GM12878 (cell line): ENCODE results near the gene OLFM1.

ENCODE experiments used
- BHLHE40 ChIP-seq, 2 experiments: fragments of 450-650 bp in 1 of 2; IDR thresholded peaks; 2 replicates each; pipeline ENCODE4 v1.6.1; 2011 to 2017; ENCODE audit warnings: low read depth in 2 of 2, borderline replicate concordance in 1 of 2, improper control_type of control experiment in 1 of 2, low read length in 1 of 2, mild to moderate bottlenecking in 1 of 2
- CEBPZ ChIP-seq: fragments of 150-350 bp; IDR thresholded peaks from 2 replicates; pipeline ENCODE4 v1.6.1; 2016; ENCODE audit warnings: low read depth, low read length
- CTCF ChIP-seq, 3 experiments: IDR thresholded peaks in 2 of 3; conservative IDR thresholded peaks in 1 of 3; 2 replicates each; pipeline ENCODE4 v1.5.1; 2011; ENCODE audit warnings: low read depth in 3 of 3, low read length in 3 of 3, mild to moderate bottlenecking in 3 of 3, control low read depth in 2 of 3, moderate library complexity in 2 of 3, inconsistent platforms in 1 of 3, mixed read lengths in 1 of 3; ENCODE audit not compliant: control insufficient read depth in 2 of 3, insufficient read depth in 1 of 3; ENCODE audit errors: extremely low read depth in 1 of 3
- EGR1 ChIP-seq, 2 experiments: IDR thresholded peaks; 1 replicate in 1 of 2; 2 replicates in 1 of 2; pipeline ENCODE4 v1.6.1; 2011 to 2012; ENCODE audit warnings: low read depth in 2 of 2, low read length in 2 of 2, borderline replicate concordance in 1 of 2, mild to moderate bottlenecking in 1 of 2, moderate library complexity in 1 of 2
- POLR2A ChIP-seq: IDR thresholded peaks from 2 replicates; pipeline ENCODE4 v1.6.1; 2011; ENCODE audit warnings: low read depth, mild to moderate bottlenecking, low read length
- RAD21 ChIP-seq: IDR thresholded peaks from 2 replicates; pipeline ENCODE4 v1.6.1; 2011; ENCODE audit warnings: mild to moderate bottlenecking, low read depth, low read length, moderate library complexity; ENCODE audit not compliant: insufficient read depth
- RCOR1 ChIP-seq: conservative IDR thresholded peaks from 2 replicates; pipeline ENCODE4 v1.6.1; 2012; ENCODE audit warnings: low read depth, low read length, improper control_type of control experiment
- SUZ12 ChIP-seq: fragments of 200-600 bp; sonication (generic); IDR thresholded peaks from one replicate; pipeline ENCODE4 v1.6.1; 2018; ENCODE audit warnings: antibody characterized with exemption, mild to moderate bottlenecking; ENCODE audit not compliant: unreplicated experiment
- ZNF24 ChIP-seq: fragments of 450-650 bp; IDR thresholded peaks from 2 replicates; pipeline ENCODE4 v1.6.1; 2017; ENCODE audit warnings: antibody characterized with exemption, mild to moderate bottlenecking
- ZNF687 ChIP-seq: fragments of 450-650 bp; IDR thresholded peaks from 2 replicates; pipeline ENCODE4 v1.6.1; 2017; ENCODE audit warnings: mild to moderate bottlenecking, moderate library complexity

- TF ChIP-seq RAD21: no peak
- TF ChIP-seq CTCF (IDR thresholded peaks at IDR 0.05 in 2 of 3, conservative IDR thresholded peaks at IDR 0.05 in 1 of 3; ENCODE audit: control insufficient read depth in 2 of 3, extremely low read depth in 1 of 3, insufficient read depth in 1 of 3, low read depth in 3 of 3, low read length in 3 of 3): no peak
- no peak for TF ChIP-seq BHLHE40 (IDR thresholded peaks at IDR 0.05; ENCODE audit: borderline replicate concordance in 1 of 2, low read depth in 2 of 2, low read length in 1 of 2)
- TF ChIP-seq RCOR1: no peak
- TF ChIP-seq CEBPZ: no peak
- no peak for TF ChIP-seq ZNF24
- TF ChIP-seq POLR2A: no peak
- TF ChIP-seq ZNF687: no peak
- no peak for TF ChIP-seq SUZ12
- TF ChIP-seq EGR1 (IDR thresholded peaks at IDR 0.05; ENCODE audit: borderline replicate concordance in 1 of 2, low read depth in 2 of 2, low read length in 2 of 2): no peak
Measured at GRCh38 chr9:135146241-135146640, 58.8 kb downstream of the OLFM1 start.
